SK-N-SH treated with all-trans-retinoic acid at 6 μM for 48 hours (cell line): ENCODE results near the gene DPF3.
A peak's percentile ranks its signal among the peaks of the same experiment; 100 is the strongest.

Experiments
- ATAC-seq: fragments of 200-7000 bp; cut with Tn5 transposase; 3 replicates; pipeline ENCODE4 v1.9.1; 2020; ENCODE audit warnings: mild to moderate bottlenecking, moderate library complexity
- ARNTL ChIP-seq: fragments of 450-650 bp; formaldehyde crosslinking; IDR thresholded peaks from 2 replicates; pipeline ENCODE4 v1.5.0; 2020; ENCODE audit warnings: low read depth, mild to moderate bottlenecking, moderate library complexity, borderline replicate concordance
- BACH2 ChIP-seq: fragments of 250-450 bp; sonication (Bioruptor Pico); IDR thresholded peaks from 2 replicates; pipeline ENCODE4 v1.9.0; 2021; ENCODE audit warnings: mild to moderate bottlenecking, borderline replicate concordance
- CREB5 ChIP-seq: fragments of 250-450 bp; sonication (Bioruptor Pico); IDR thresholded peaks from 2 replicates; pipeline ENCODE4 v1.5.1; 2020; ENCODE audit warnings: low read depth, mild to moderate bottlenecking, moderate library complexity
- CSDC2 ChIP-seq: fragments of 250-450 bp; sonication (Bioruptor Pico); IDR thresholded peaks from 2 replicates; pipeline ENCODE4 v1.5.0; 2020; ENCODE audit warnings: mild to moderate bottlenecking, moderate library complexity
- CSRNP3 ChIP-seq: fragments of 250-450 bp; sonication (Bioruptor Pico); IDR thresholded peaks from 2 replicates; pipeline ENCODE4 v1.5.1; 2021; ENCODE audit warnings: mild to moderate bottlenecking, moderate library complexity
- ESRRG ChIP-seq: fragments of 250-450 bp; sonication (Bioruptor Pico); IDR thresholded peaks from 2 replicates; pipeline ENCODE4 v1.6.1; 2021; ENCODE audit warnings: mild to moderate bottlenecking
- GLIS3 ChIP-seq: fragments of 250-450 bp; sonication (Bioruptor Pico); IDR thresholded peaks from 2 replicates; pipeline ENCODE4 v1.5.0; 2020; ENCODE audit warnings: mild to moderate bottlenecking, moderate library complexity
- ISL1 ChIP-seq: fragments of 250-450 bp; sonication (Bioruptor Pico); IDR thresholded peaks from 2 replicates; pipeline ENCODE4 v2.1.2; 2022; ENCODE audit warnings: mild to moderate bottlenecking, moderate library complexity
- OSR1 ChIP-seq: fragments of 250-450 bp; sonication (Bioruptor Pico); IDR thresholded peaks from 2 replicates; pipeline ENCODE4 v1.8.0; 2022; ENCODE audit warnings: moderate library complexity, mild to moderate bottlenecking, inconsistent platforms
- PATZ1 ChIP-seq: fragments of 250-450 bp; sonication (Bioruptor Pico); IDR thresholded peaks from 2 replicates; pipeline ENCODE4 v1.8.0; 2020; ENCODE audit warnings: mild to moderate bottlenecking, moderate library complexity, borderline replicate concordance
- POU6F1 ChIP-seq: fragments of 250-450 bp; sonication (Bioruptor Pico); IDR thresholded peaks from 2 replicates; pipeline ENCODE4 v1.8.0; 2021; ENCODE audit warnings: low read depth, mild to moderate bottlenecking, moderate library complexity, borderline replicate concordance
- RARB ChIP-seq: fragments of 250-450 bp; sonication (Bioruptor Pico); IDR thresholded peaks from 2 replicates; pipeline ENCODE4 v1.8.0; 2021; ENCODE audit warnings: mild to moderate bottlenecking, moderate library complexity
- SNAI2 ChIP-seq: fragments of 250-450 bp; sonication (Bioruptor Pico); IDR thresholded peaks from 2 replicates; pipeline ENCODE4 v1.5.0; 2020; ENCODE audit warnings: mild to moderate bottlenecking, moderate library complexity
- TCF4 ChIP-seq: fragments of 250-450 bp; sonication (Bioruptor Pico); IDR thresholded peaks from 2 replicates; pipeline ENCODE4 v1.8.0; 2021; ENCODE audit warnings: mild to moderate bottlenecking, moderate library complexity, borderline replicate concordance
- TSHZ2 ChIP-seq: fragments of 250-450 bp; sonication (Bioruptor Pico); IDR thresholded peaks from 2 replicates; pipeline ENCODE4 v1.5.0; 2020; ENCODE audit warnings: mild to moderate bottlenecking, moderate library complexity
- ZC3H10 ChIP-seq: fragments of 250-450 bp; sonication (Bioruptor Pico); IDR thresholded peaks from 2 replicates; pipeline ENCODE4 v1.5.1; 2021; ENCODE audit warnings: mild to moderate bottlenecking, moderate library complexity
- ZFP3 ChIP-seq: fragments of 250-450 bp; sonication (Bioruptor Pico); IDR thresholded peaks from 2 replicates; pipeline ENCODE4 v1.5.0; 2020; ENCODE audit warnings: mild to moderate bottlenecking, moderate library complexity
- ZFP30 ChIP-seq: fragments of 450-650 bp; formaldehyde crosslinking; IDR thresholded peaks from 2 replicates; pipeline ENCODE4 v1.5.0; 2022; ENCODE audit warnings: mild to moderate bottlenecking, moderate library complexity
- ZNF70 ChIP-seq: fragments of 450-650 bp; formaldehyde crosslinking; IDR thresholded peaks from 2 replicates; pipeline ENCODE4 v1.5.0; 2020; ENCODE audit warnings: mild to moderate bottlenecking, moderate library complexity
- ZNF8 ChIP-seq: fragments of 450-650 bp; formaldehyde crosslinking; IDR thresholded peaks from 2 replicates; pipeline ENCODE4 v1.5.0; 2020; ENCODE audit warnings: mild to moderate bottlenecking, moderate library complexity

Gene DPF3

GRCh38 chr14:72613975-72614319 lies 280.0 kb downstream of the DPF3 start:
- no peak for ATAC-seq

GRCh38 chr14:72613231-72613974 lies 280.5 kb downstream of the DPF3 start:
- peak; percentile 14; the same call in 1 of the 3 replicates for ATAC-seq
- TF ChIP-seq ZFP30 (CRISPR knock-in tag), result no peak
- TF ChIP-seq BACH2 (CRISPR knock-in tag), result no peak
- TF ChIP-seq OSR1 (CRISPR knock-in tag), result no peak
- TF ChIP-seq ARNTL (CRISPR knock-in tag), result no peak
- no peak for TF ChIP-seq POU6F1 (CRISPR knock-in tag)
- no peak for TF ChIP-seq ZFP3
- TF ChIP-seq ZNF70 (CRISPR knock-in tag), result no peak
- no peak for TF ChIP-seq SNAI2 (CRISPR knock-in tag)
- no peak for TF ChIP-seq TSHZ2 (CRISPR knock-in tag)
- TF ChIP-seq TCF4 (CRISPR knock-in tag), result no peak
- TF ChIP-seq CSDC2 (CRISPR knock-in tag), result no peak
- TF ChIP-seq GLIS3, result no peak

More at GRCh38 chr14:72613975-72614319, 280.0 kb downstream of the DPF3 start:
- TF ChIP-seq ZFP3 (no peak), TCF4 (CRISPR knock-in tag) (no peak), ZC3H10 (CRISPR knock-in tag) (no peak), GLIS3 (no peak), ZNF70 (CRISPR knock-in tag) (no peak), OSR1 (CRISPR knock-in tag) (no peak), TSHZ2 (CRISPR knock-in tag) (no peak), RARB (CRISPR knock-in tag) (no peak), ISL1 (CRISPR knock-in tag) (no peak), ZFP30 (CRISPR knock-in tag) (no peak), ARNTL (CRISPR knock-in tag) (no peak), SNAI2 (CRISPR knock-in tag) (no peak), CREB5 (CRISPR knock-in tag) (no peak), CSRNP3 (CRISPR knock-in tag) (no peak), ESRRG (CRISPR knock-in tag) (no peak), CSDC2 (CRISPR knock-in tag) (no peak), PATZ1 (no peak), ZNF8 (CRISPR knock-in tag) (no peak)
